IMR-90 (cell line): Measurements from ENCODE around the gene TMEM256. TPM values are rescaled to one million over a fixed set of nuclear protein-coding genes. Genes with fewer than 3 reads are reported as not detected.

Source experiments
- ATAC-seq: fragments of 200-7000 bp; cut with Tn5 transposase; 2 replicates; pipeline ENCODE4 v1.9.1; 2020; ENCODE audit warnings: low read depth, mild to moderate bottlenecking, moderate library complexity
- BruUV-seq: library from RNA; stranded (reverse); fragments of 400-500 nt; replicated peaks from 2 replicates; lab custom pipeline; 2021; lab: Mats Ljungman, UMichigan
- CTCF ChIA-PET: fragments of 300-600 bp; formaldehyde crosslinking; extraction: SDS; loops from one replicate; lab custom pipeline; 2021; ENCODE audit warnings: antibody characterized with exemption; lab: Yijun Ruan, JAX
- POLR2A ChIA-PET: fragments of 300-600 bp; sonication (Branson Sonifier 250); formaldehyde crosslinking; loops from one replicate; lab custom pipeline; 2022; ENCODE audit warnings: antibody characterized with exemption; ENCODE audit not compliant: unreplicated experiment; lab: Charles Lee
- DNase-seq: peaks from one replicate; pipeline ENCODE4 v3.0.0; 2013
- H2AFZ ChIP-seq: replicated peaks from 2 replicates; pipeline ENCODE3; 2013; ENCODE audit warnings: low read length, mild to moderate bottlenecking; ENCODE audit not compliant: poor library complexity
- H2AK5ac ChIP-seq: 2 replicates; pipeline ENCODE4 v1.6.1; 2013; ENCODE audit warnings: low read depth, low read length, inconsistent platforms
- H2AK9ac ChIP-seq: replicated peaks from 2 replicates; pipeline ENCODE3; 2013; ENCODE audit warnings: mild to moderate bottlenecking, low read depth, low read length, moderate library complexity; ENCODE audit not compliant: poor library complexity
- H2BK120ac ChIP-seq: 2 replicates; pipeline ENCODE4 v1.6.1; 2013; ENCODE audit warnings: low read depth, low read length, inconsistent platforms
- H2BK15ac ChIP-seq: 3 replicates; pipeline ENCODE4 v1.6.1; 2013; ENCODE audit warnings: low read depth, low read length, inconsistent platforms
- H2BK20ac ChIP-seq: 2 replicates; pipeline ENCODE4 v1.6.1; 2013; ENCODE audit warnings: low read depth, mild to moderate bottlenecking, inconsistent platforms, low read length, moderate library complexity
- H2BK5ac ChIP-seq: 2 replicates; pipeline ENCODE4 v1.6.1; 2013; ENCODE audit warnings: mild to moderate bottlenecking, low read depth, low read length, inconsistent platforms; ENCODE audit not compliant: poor library complexity, severe bottlenecking
- H3K14ac ChIP-seq: replicated peaks from 2 replicates; pipeline ENCODE4 v1.6.1; 2013; ENCODE audit warnings: low read depth, low read length, inconsistent platforms
- H3K18ac ChIP-seq: 2 replicates; pipeline ENCODE4 v1.6.1; 2013; ENCODE audit warnings: low read depth, low read length, control low read depth
- H3K23ac ChIP-seq: 2 replicates; pipeline ENCODE4 v1.6.1; 2013; ENCODE audit warnings: low read depth, low read length, inconsistent platforms
- H3K27ac ChIP-seq: 2 replicates; pipeline ENCODE4 v1.5.1; 2013; ENCODE audit warnings: mild to moderate bottlenecking, control low read depth, low read length; ENCODE audit not compliant: insufficient read depth
- H3K27me3 ChIP-seq: 2 replicates; pipeline ENCODE4 v1.6.1; 2013; ENCODE audit warnings: low read length; ENCODE audit not compliant: control insufficient read depth, insufficient read depth
- H3K36me3 ChIP-seq: 2 replicates; pipeline ENCODE4 v1.6.1; 2013; ENCODE audit warnings: low read length, mixed read lengths; ENCODE audit not compliant: control insufficient read depth, insufficient read depth
- H3K4ac ChIP-seq: 2 replicates; pipeline ENCODE4 v1.6.1; 2013; ENCODE audit warnings: low read depth, low read length, inconsistent platforms
- H3K4me1 ChIP-seq: 2 replicates; pipeline ENCODE4 v1.6.1; 2013; ENCODE audit warnings: low read length, mixed read lengths; ENCODE audit not compliant: control insufficient read depth, insufficient read depth
- H3K4me2 ChIP-seq: 2 replicates; pipeline ENCODE4 v1.6.1; 2013; ENCODE audit warnings: low read depth, mild to moderate bottlenecking, control low read depth, low read length, moderate library complexity
- H3K4me3 ChIP-seq: 2 replicates; pipeline ENCODE4 v1.5.1; 2013; ENCODE audit warnings: low read depth, mild to moderate bottlenecking, control low read depth, low read length, moderate library complexity; ENCODE audit not compliant: insufficient read depth
- H3K56ac ChIP-seq: 2 replicates; pipeline ENCODE4 v1.6.1; 2013; ENCODE audit warnings: low read length, inconsistent platforms; ENCODE audit not compliant: insufficient read depth; ENCODE audit errors: extremely low read depth
- H3K79me1 ChIP-seq, 2 experiments: 2 replicates each; pipeline ENCODE4 v1.6.1; 2013; ENCODE audit warnings: low read length in 2 of 2, inconsistent platforms in 1 of 2, low read depth in 1 of 2
- H3K9ac ChIP-seq: 2 replicates; pipeline ENCODE4 v1.6.1; 2013; ENCODE audit warnings: low read depth, low read length, control low read depth
- H3K9me1 ChIP-seq: 2 replicates; pipeline ENCODE4 v1.6.1; 2013; ENCODE audit warnings: low read length, inconsistent platforms; ENCODE audit not compliant: insufficient read depth
- H3K9me3 ChIP-seq: 2 replicates; pipeline ENCODE4 v1.6.1; 2013; ENCODE audit warnings: low read length; ENCODE audit not compliant: control insufficient read depth, insufficient read depth
- H4K20me1 ChIP-seq: 2 replicates; pipeline ENCODE4 v1.6.1; 2013; ENCODE audit warnings: low read length, inconsistent platforms; ENCODE audit not compliant: insufficient read depth
- H4K5ac ChIP-seq: 2 replicates; pipeline ENCODE4 v1.6.1; 2013; ENCODE audit warnings: mild to moderate bottlenecking, low read depth, low read length, control low read depth
- H4K8ac ChIP-seq, 2 experiments: 2 replicates each; pipeline ENCODE4 v1.6.1; 2013; ENCODE audit warnings: low read depth in 2 of 2, low read length in 2 of 2, control low read depth in 1 of 2, inconsistent platforms in 1 of 2
- H4K91ac ChIP-seq: 2 replicates; pipeline ENCODE4 v1.6.1; 2013; ENCODE audit warnings: low read depth, low read length, inconsistent platforms; ENCODE audit not compliant: insufficient read depth
- BHLHE40 ChIP-seq: fragments of 150-350 bp; IDR thresholded peaks from 2 replicates; pipeline ENCODE4 v1.6.1; 2016; ENCODE audit warnings: mild to moderate bottlenecking, low read depth, low read length
- CHD1 ChIP-seq: IDR thresholded peaks from 2 replicates; pipeline ENCODE4 v1.6.1; 2012; ENCODE audit warnings: low read depth, low read length, improper control_type of control experiment
- FOS ChIP-seq: fragments of 150-350 bp; IDR thresholded peaks from 2 replicates; pipeline ENCODE4 v1.6.1; 2016; ENCODE audit warnings: low read depth, low read length
- MAZ ChIP-seq: IDR thresholded peaks from 2 replicates; pipeline ENCODE4 v1.6.1; 2012; ENCODE audit warnings: low read depth, mild to moderate bottlenecking, low read length, improper control_type of control experiment, moderate library complexity, borderline replicate concordance
- MXI1 ChIP-seq: IDR thresholded peaks from 2 replicates; pipeline ENCODE4 v1.6.1; 2012; ENCODE audit warnings: low read depth, mild to moderate bottlenecking, low read length, moderate library complexity, borderline replicate concordance
- NFE2L2 ChIP-seq: fragments of 150-350 bp; IDR thresholded peaks from 2 replicates; pipeline ENCODE4 v1.6.1; 2016; ENCODE audit warnings: low read depth, mild to moderate bottlenecking, low read length
- POLR2A ChIP-seq: IDR thresholded peaks from 2 replicates; pipeline ENCODE4 v1.6.1; 2012; ENCODE audit warnings: mild to moderate bottlenecking, low read depth, low read length
- RFX5 ChIP-seq: IDR thresholded peaks from 2 replicates; pipeline ENCODE4 v1.8.0; 2012; ENCODE audit warnings: low read depth, mild to moderate bottlenecking, low read length, moderate library complexity
- SMC3 ChIP-seq: fragments of 150-350 bp; IDR thresholded peaks from 2 replicates; pipeline ENCODE4 v1.6.1; 2016; ENCODE audit warnings: low read depth, mild to moderate bottlenecking, antibody characterized with exemption, low read length, moderate library complexity
- WGBS, 2 experiments: methylation state at CpG; one replicate each; pipeline versions ENCODE4 v1.1.5 to v1.1.7; 2013; ENCODE audit warnings: missing lambda C conversion rate in 2 of 2; ENCODE audit not compliant: insufficient read length in 1 of 2; ENCODE audit errors: extremely low coverage in 2 of 2; 5-methylcytosine and 5-hydroxymethylcytosine counted together
- dilution Hi-C: fragments of 300-500 bp; cut with HindIII; formaldehyde crosslinking; loops from one replicate; pipeline ENCODE4 v1.14.3; 2018; ENCODE audit warnings: low sequenced_read_pairs; ENCODE audit not compliant: unreplicated experiment
- in situ Hi-C: fragments of 300-500 bp; cut with MboI; formaldehyde crosslinking; loops from 3 replicates; pipeline ENCODE4 v1.14.3; 2019; ENCODE audit warnings: low sequenced_read_pairs, inconsistent platforms, mixed read lengths
- intact Hi-C: fragments of 100-400 bp; cut with micrococcal nuclease; formaldehyde crosslinking; loops from 2 replicates; pipeline ENCODE4 v1.10.0; 2022
- polyA plus RNA-seq, 3 experiments: library from polyadenylated mRNA; depleted of rRNA; stranded (reverse); fragments of >200 nt; gene quantifications; 2 replicates each; pipeline ENCODE4 v1.2.3, GENCODE V29; 2012; ENCODE audit warnings: low replicate concordance in 1 of 3
- total RNA-seq: library from RNA; depleted of rRNA; stranded (reverse); fragments of >200 nt; gene quantifications from 2 replicates; pipeline ENCODE4 v1.2.3, GENCODE V29; 2012
- TF ChIP-seq, protein P1 (sequence below): fragments of 150-350 bp; IDR thresholded peaks from 2 replicates; pipeline ENCODE4 v1.6.1; 2017; ENCODE audit warnings: mild to moderate bottlenecking, antibody characterized with exemption, low read length, low read depth
- TF ChIP-seq, protein P2 (sequence below): conservative IDR thresholded peaks from 2 replicates; pipeline ENCODE4 v1.5.1; 2012; ENCODE audit warnings: mild to moderate bottlenecking, low read depth, low read length, improper control_type of control experiment

TMEM256 gene
- total and polyA plus RNA-seq, 2 of the 4 experiments (the other 2 are of a cell fraction): 38.4 to 174 TPM

DNA sequence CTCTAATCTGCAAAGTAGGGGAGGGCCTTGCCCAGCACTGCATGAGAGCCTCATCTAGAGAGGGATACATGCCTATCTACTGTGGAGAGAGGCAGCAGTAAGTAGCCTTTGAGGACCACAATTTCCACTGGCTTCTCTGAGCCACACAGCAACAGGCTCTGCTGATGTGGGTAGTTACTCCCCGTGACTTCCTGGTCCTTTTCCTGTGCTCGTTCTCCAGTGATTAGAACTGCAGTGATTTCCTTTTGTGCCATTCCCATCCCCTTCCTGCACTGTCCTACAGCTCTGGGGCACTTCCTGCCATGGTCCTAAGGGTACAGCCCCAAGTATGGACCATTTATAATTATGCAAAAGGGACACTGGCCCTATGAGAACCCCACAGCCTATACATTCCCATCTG is 12.6 kb downstream of the TMEM256 start:
- intact Hi-C loops: no loop called here

More for the DNA sequence above, 12.6 kb downstream of the TMEM256 start:
- CTCF ChIA-PET: no interaction called here
- POLR2A ChIA-PET: no interaction called here
- H4K91ac ChIP-seq: no peak overlapping the region
- no peak overlapping the region for H3K4me2 ChIP-seq
- H3K23ac ChIP-seq: no peak overlapping the region
- no peaks in the 10 kb centered on the region for H3K27me3 ChIP-seq
- no peak overlapping the region for H3K56ac ChIP-seq
- H3K9me3 ChIP-seq: no peaks in the 10 kb centered on the region
- in situ Hi-C loops: loop anchor here (5.0 kb wide), 1 partner anchor 34 kb away; the partner anchor contains the start of gene TMEM95
- no peak overlapping the region for H3K27ac ChIP-seq
- no peak overlapping the region for H2AK5ac ChIP-seq
- ATAC-seq (no peak), DNase-seq (no peak)
- peaks cover 7% of the 10 kb centered on the region; the same call in 1 of the 2 replicates for H3K9me1 ChIP-seq
- H3K4ac ChIP-seq: no peak overlapping the region
- H2AK9ac ChIP-seq: no peak overlapping the region
- dilution Hi-C loops: no loop called here
- no CpG with 5 or more reads among the region's 2 CpGs for WGBS, 2 experiments
- H2BK15ac ChIP-seq: no peak overlapping the region
- H4K20me1 ChIP-seq: no peaks in the 10 kb centered on the region
- H3K4me1 ChIP-seq: peaks cover 8% of the 10 kb centered on the region
- no peak overlapping the region for H2BK120ac ChIP-seq
- no TSS peak for BruUV-seq
- peaks cover 44% of the 10 kb centered on the region for H3K36me3 ChIP-seq
- H3K79me1 ChIP-seq: peaks cover 14 to 32% of the 10 kb centered on the region in 2 experiments
- H3K18ac ChIP-seq: no peak overlapping the region
- H2AFZ ChIP-seq: no peak overlapping the region
- no peak overlapping the region for H2BK5ac ChIP-seq
- H4K8ac ChIP-seq: no peak overlapping the region
- H4K5ac ChIP-seq: no peak overlapping the region
- H3K9ac ChIP-seq: no peak overlapping the region
- TF ChIP-seq, protein P1, sequence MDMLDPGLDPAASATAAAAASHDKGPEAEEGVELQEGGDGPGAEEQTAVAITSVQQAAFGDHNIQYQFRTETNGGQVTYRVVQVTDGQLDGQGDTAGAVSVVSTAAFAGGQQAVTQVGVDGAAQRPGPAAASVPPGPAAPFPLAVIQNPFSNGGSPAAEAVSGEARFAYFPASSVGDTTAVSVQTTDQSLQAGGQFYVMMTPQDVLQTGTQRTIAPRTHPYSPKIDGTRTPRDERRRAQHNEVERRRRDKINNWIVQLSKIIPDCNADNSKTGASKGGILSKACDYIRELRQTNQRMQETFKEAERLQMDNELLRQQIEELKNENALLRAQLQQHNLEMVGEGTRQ: no peak
- TF ChIP-seq CHD1 (no peak), MAZ (no peak), BHLHE40 (no peak), SMC3 (no peak), MXI1 (no peak), RFX5 (no peak), NFE2L2 (no peak), FOS (no peak), POLR2A (no peak)
- TF ChIP-seq, protein P2, sequence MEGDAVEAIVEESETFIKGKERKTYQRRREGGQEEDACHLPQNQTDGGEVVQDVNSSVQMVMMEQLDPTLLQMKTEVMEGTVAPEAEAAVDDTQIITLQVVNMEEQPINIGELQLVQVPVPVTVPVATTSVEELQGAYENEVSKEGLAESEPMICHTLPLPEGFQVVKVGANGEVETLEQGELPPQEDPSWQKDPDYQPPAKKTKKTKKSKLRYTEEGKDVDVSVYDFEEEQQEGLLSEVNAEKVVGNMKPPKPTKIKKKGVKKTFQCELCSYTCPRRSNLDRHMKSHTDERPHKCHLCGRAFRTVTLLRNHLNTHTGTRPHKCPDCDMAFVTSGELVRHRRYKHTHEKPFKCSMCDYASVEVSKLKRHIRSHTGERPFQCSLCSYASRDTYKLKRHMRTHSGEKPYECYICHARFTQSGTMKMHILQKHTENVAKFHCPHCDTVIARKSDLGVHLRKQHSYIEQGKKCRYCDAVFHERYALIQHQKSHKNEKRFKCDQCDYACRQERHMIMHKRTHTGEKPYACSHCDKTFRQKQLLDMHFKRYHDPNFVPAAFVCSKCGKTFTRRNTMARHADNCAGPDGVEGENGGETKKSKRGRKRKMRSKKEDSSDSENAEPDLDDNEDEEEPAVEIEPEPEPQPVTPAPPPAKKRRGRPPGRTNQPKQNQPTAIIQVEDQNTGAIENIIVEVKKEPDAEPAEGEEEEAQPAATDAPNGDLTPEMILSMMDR: no peak
- no peak overlapping the region for H2BK20ac ChIP-seq
- no peak overlapping the region for H3K4me3 ChIP-seq
- H3K14ac ChIP-seq: no peak overlapping the region
